Measurements from ENCODE around the gene TNS3.

TNS3 gene

GRCh38 chr7:47427051-47427643 is 154.8 kb downstream of the TNS3 start:
- DNase-seq: no peak
- H3K4me2 ChIP-seq (ENCODE audit: low read length, poor library complexity, severe bottlenecking): no peak overlapping the region
- H3K27ac ChIP-seq (ENCODE audit: low read length, poor library complexity, severe bottlenecking): no peak overlapping the region
- no peak overlapping the region for H2AFZ ChIP-seq (ENCODE audit: low read depth, low read length)
- no peak overlapping the region for H3K9ac ChIP-seq (ENCODE audit: low read length)
- H2BK120ac ChIP-seq (ENCODE audit: low read depth, low read length): no peak overlapping the region
- H4K91ac ChIP-seq (ENCODE audit: low read length): no peak overlapping the region
- no peak overlapping the region for H3K14ac ChIP-seq (ENCODE audit: low read length in 2 of 2)
- no peak overlapping the region for H3K23ac ChIP-seq (ENCODE audit: low read length in 2 of 2)
- no peak overlapping the region for H3K4me3 ChIP-seq (ENCODE audit: insufficient read depth in 1 of 2, low read depth in 1 of 2, low read length in 2 of 2)
- no peak overlapping the region for H2BK5ac ChIP-seq (ENCODE audit: low read depth, low read length, poor library complexity, severe bottlenecking)
- H3K36me3 ChIP-seq (ENCODE audit: control insufficient read depth in 1 of 2, insufficient read depth in 2 of 2, low read depth in 1 of 2, low read length in 2 of 2): peaks cover 0 to 44% of the 10 kb centered on the region in 2 experiments
- H2AK5ac ChIP-seq (ENCODE audit: low read length, severe bottlenecking): no peak overlapping the region
- no peaks in the 10 kb centered on the region for H3K9me3 ChIP-seq (ENCODE audit: control insufficient read depth, low read length)
- peaks cover 19% of the 10 kb centered on the region for H3K79me1 ChIP-seq (replicated peaks; ENCODE audit: low read length, poor library complexity, severe bottlenecking)
- no peak overlapping the region for H2BK12ac ChIP-seq (ENCODE audit: low read length in 2 of 2)
- H2BK15ac ChIP-seq (ENCODE audit: low read depth, poor library complexity, severe bottlenecking): no peak overlapping the region
- H3K4me1 ChIP-seq (ENCODE audit: control insufficient read depth, insufficient read depth, low read depth, low read length): peaks cover 8% of the 10 kb centered on the region
- H3K4ac ChIP-seq (ENCODE audit: low read depth in 1 of 2, low read length in 2 of 2): no peak overlapping the region
- H3K18ac ChIP-seq (ENCODE audit: low read depth in 1 of 2, low read length in 2 of 2): no peak overlapping the region
- peaks cover 0 to 14% of the 10 kb centered on the region in 2 experiments for H3K27me3 ChIP-seq (ENCODE audit: control insufficient read depth in 1 of 2, insufficient read depth in 1 of 2, low read length in 2 of 2)
- WGBS: 96% methylated on average over 4 of the region's 6 CpGs
- H4K8ac ChIP-seq (ENCODE audit: low read length): no peak overlapping the region

DNA sequence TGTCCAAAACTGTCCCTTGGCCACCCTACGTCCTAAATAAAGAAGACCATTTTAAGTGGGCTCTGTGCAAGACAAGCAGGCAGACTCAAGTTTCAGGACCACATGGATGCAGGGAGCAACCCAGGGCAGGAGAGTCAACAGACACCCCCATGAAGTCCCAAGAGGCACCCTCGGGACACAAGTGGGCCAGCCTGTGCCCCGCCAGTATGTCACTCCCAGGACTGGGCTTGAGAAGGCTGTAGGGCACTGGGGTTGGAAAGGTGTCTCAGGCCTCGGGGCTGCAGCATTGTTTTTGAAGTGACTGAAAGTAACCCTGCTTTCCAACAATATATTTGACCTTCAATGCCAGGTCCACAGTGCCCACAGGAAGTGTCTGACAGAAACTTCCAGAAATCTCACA is 157.4 kb downstream of the TNS3 start:
- peaks cover 8% of the 10 kb centered on the region for H3K4me1 ChIP-seq (ENCODE audit: control insufficient read depth, insufficient read depth, low read depth, low read length)
- H3K27ac ChIP-seq (ENCODE audit: low read length, poor library complexity, severe bottlenecking): no peak overlapping the region
- H3K18ac ChIP-seq (ENCODE audit: low read depth in 1 of 2, low read length in 2 of 2): no peak overlapping the region
- no peak overlapping the region for H2BK12ac ChIP-seq (ENCODE audit: low read length in 2 of 2)
- no peak overlapping the region for H2BK120ac ChIP-seq (ENCODE audit: low read depth, low read length)
- DNase-seq: no peak
- H3K79me1 ChIP-seq (replicated peaks; ENCODE audit: low read length, poor library complexity, severe bottlenecking): peaks cover 22% of the 10 kb centered on the region
- H3K4ac ChIP-seq (ENCODE audit: low read depth in 1 of 2, low read length in 2 of 2): no peak overlapping the region
- 92% methylated on average over 4 of the region's 4 CpGs for WGBS
- H3K14ac ChIP-seq (ENCODE audit: low read length in 2 of 2): no peak overlapping the region
- H2AK5ac ChIP-seq (ENCODE audit: low read length, severe bottlenecking): no peak overlapping the region
- peaks cover 4% of the 10 kb centered on the region for H3K9me3 ChIP-seq (ENCODE audit: control insufficient read depth, low read length)
- H3K4me2 ChIP-seq (ENCODE audit: low read length, poor library complexity, severe bottlenecking): no peak overlapping the region
- no peak overlapping the region for H4K8ac ChIP-seq (ENCODE audit: low read length)
- H2BK5ac ChIP-seq (ENCODE audit: low read depth, low read length, poor library complexity, severe bottlenecking): no peak overlapping the region
- H3K4me3 ChIP-seq (ENCODE audit: insufficient read depth in 1 of 2, low read depth in 1 of 2, low read length in 2 of 2): no peak overlapping the region
- H2AFZ ChIP-seq (ENCODE audit: low read depth, low read length): no peak overlapping the region
- no peak overlapping the region for H2BK15ac ChIP-seq (ENCODE audit: low read depth, poor library complexity, severe bottlenecking)
- peaks cover 0 to 62% of the 10 kb centered on the region in 2 experiments for H3K36me3 ChIP-seq (ENCODE audit: control insufficient read depth in 1 of 2, insufficient read depth in 2 of 2, low read depth in 1 of 2, low read length in 2 of 2)
- no peak overlapping the region for H3K9ac ChIP-seq (ENCODE audit: low read length)
- peaks cover 0 to 14% of the 10 kb centered on the region in 2 experiments for H3K27me3 ChIP-seq (ENCODE audit: control insufficient read depth in 1 of 2, insufficient read depth in 1 of 2, low read length in 2 of 2)
- no peak overlapping the region for H3K23ac ChIP-seq (ENCODE audit: low read length in 2 of 2)
- no peak overlapping the region for H4K91ac ChIP-seq (ENCODE audit: low read length)

GRCh38 chr7:47423196-47423595 is 158.7 kb downstream of the TNS3 start:
- Histone ChIP-seq H3K23ac (ENCODE audit: low read length in 2 of 2) (no peak overlapping the region), H2AFZ (ENCODE audit: low read depth, low read length) (no peak overlapping the region), H3K4ac (ENCODE audit: low read depth in 1 of 2, low read length in 2 of 2) (no peak overlapping the region), H3K4me3 (ENCODE audit: insufficient read depth in 1 of 2, low read depth in 1 of 2, low read length in 2 of 2) (no peak overlapping the region), H3K9me3 (ENCODE audit: control insufficient read depth, low read length) (peaks cover 4% of the 10 kb centered on the region), H2BK15ac (ENCODE audit: low read depth, poor library complexity, severe bottlenecking) (no peak overlapping the region), H2BK12ac (ENCODE audit: low read length in 2 of 2) (no peak overlapping the region), H3K27ac (ENCODE audit: low read length, poor library complexity, severe bottlenecking) (no peak overlapping the region), H4K91ac (ENCODE audit: low read length) (no peak overlapping the region), H3K14ac (ENCODE audit: low read length in 2 of 2) (no peak overlapping the region), H4K8ac (ENCODE audit: low read length) (no peak overlapping the region), H3K4me1 (ENCODE audit: control insufficient read depth, insufficient read depth, low read depth, low read length) (peaks cover 11% of the 10 kb centered on the region), H2AK5ac (ENCODE audit: low read length, severe bottlenecking) (no peak overlapping the region), H3K9ac (ENCODE audit: low read length) (no peak overlapping the region), H3K4me2 (ENCODE audit: low read length, poor library complexity, severe bottlenecking) (no peak overlapping the region), H2BK5ac (ENCODE audit: low read depth, low read length, poor library complexity, severe bottlenecking) (no peak overlapping the region), H3K27me3 (ENCODE audit: control insufficient read depth in 1 of 2, insufficient read depth in 1 of 2, low read length in 2 of 2) (peaks cover 0 to 14% of the 10 kb centered on the region in 2 experiments), H3K18ac (ENCODE audit: low read depth in 1 of 2, low read length in 2 of 2) (no peak overlapping the region), H2BK120ac (ENCODE audit: low read depth, low read length) (no peak overlapping the region), H3K79me1 (replicated peaks; ENCODE audit: low read length, poor library complexity, severe bottlenecking) (peaks cover 16% of the 10 kb centered on the region), H3K36me3 (ENCODE audit: control insufficient read depth in 1 of 2, insufficient read depth in 2 of 2, low read depth in 1 of 2, low read length in 2 of 2) (peaks cover 0 to 61% of the 10 kb centered on the region in 2 experiments)
- 100% methylated on average over 1 of the region's 3 CpGs for whole genome bisulfite sequencing
- no peak for DNase-seq

GRCh38 chr7:47422611-47423010 is 159.3 kb downstream of the TNS3 start:
- no peak overlapping the region for H2AFZ ChIP-seq (ENCODE audit: low read depth, low read length)

More at GRCh38 chr7:47422611-47423010, 159.3 kb downstream of the TNS3 start:
- no peak overlapping the region for H3K23ac ChIP-seq (ENCODE audit: low read length in 2 of 2)
- no peak overlapping the region for H4K8ac ChIP-seq (ENCODE audit: low read length)
- DNase-seq: no peak
- H3K4ac ChIP-seq (ENCODE audit: low read depth in 1 of 2, low read length in 2 of 2): no peak overlapping the region
- H2BK12ac ChIP-seq (ENCODE audit: low read length in 2 of 2): no peak overlapping the region
- no peak overlapping the region for H3K18ac ChIP-seq (ENCODE audit: low read depth in 1 of 2, low read length in 2 of 2)
- WGBS: 100% methylated on average over 3 of the region's 3 CpGs
- H3K27ac ChIP-seq (ENCODE audit: low read length, poor library complexity, severe bottlenecking): no peak overlapping the region
- no peak overlapping the region for H3K4me2 ChIP-seq (ENCODE audit: low read length, poor library complexity, severe bottlenecking)
- no peak overlapping the region for H3K4me3 ChIP-seq (ENCODE audit: insufficient read depth in 1 of 2, low read depth in 1 of 2, low read length in 2 of 2)
- no peak overlapping the region for H4K91ac ChIP-seq (ENCODE audit: low read length)
- peaks cover 0 to 58% of the 10 kb centered on the region in 2 experiments for H3K36me3 ChIP-seq (ENCODE audit: control insufficient read depth in 1 of 2, insufficient read depth in 2 of 2, low read depth in 1 of 2, low read length in 2 of 2)
- H2BK5ac ChIP-seq (ENCODE audit: low read depth, low read length, poor library complexity, severe bottlenecking): no peak overlapping the region
- H3K9me3 ChIP-seq (ENCODE audit: control insufficient read depth, low read length): peaks cover 4% of the 10 kb centered on the region
- H3K9ac ChIP-seq (ENCODE audit: low read length): no peak overlapping the region
- no peak overlapping the region for H3K14ac ChIP-seq (ENCODE audit: low read length in 2 of 2)
- H2BK120ac ChIP-seq (ENCODE audit: low read depth, low read length): no peak overlapping the region
- H2BK15ac ChIP-seq (ENCODE audit: low read depth, poor library complexity, severe bottlenecking): no peak overlapping the region
- peaks cover 0 to 14% of the 10 kb centered on the region in 2 experiments for H3K27me3 ChIP-seq (ENCODE audit: control insufficient read depth in 1 of 2, insufficient read depth in 1 of 2, low read length in 2 of 2)
- H3K79me1 ChIP-seq (replicated peaks; ENCODE audit: low read length, poor library complexity, severe bottlenecking): peaks cover 16% of the 10 kb centered on the region
- peaks cover 11% of the 10 kb centered on the region for H3K4me1 ChIP-seq (ENCODE audit: control insufficient read depth, insufficient read depth, low read depth, low read length)
- no peak overlapping the region for H2AK5ac ChIP-seq (ENCODE audit: low read length, severe bottlenecking)

Data from mesenchymal stem cell (in vitro differentiated cells and primary cell).